Activated B cell treated with CpG ODN at 0.5 μM for 24 hours (primary cell): ENCODE results near the gene NRXN3. TPM values are rescaled to one million over a fixed set of nuclear protein-coding genes. Genes with fewer than 3 reads are reported as not detected.

ENCODE experiments used
- ATAC-seq: fragments of 200-7000 bp; cut with Tn5 transposase; one replicate; pipeline ENCODE4 v1.10.0; 2021; ENCODE audit warnings: low read depth, mild to moderate bottlenecking, moderate library complexity
- CTCF ChIA-PET: fragments of 350-600 bp; sonication (Branson Sonifier 250); formaldehyde crosslinking; loops from one replicate; lab custom pipeline; 2021; ENCODE audit warnings: antibody characterized with exemption; lab: Charles Lee
- POLR2A ChIA-PET: fragments of 350-600 bp; sonication (Branson Sonifier 250); formaldehyde crosslinking; loops from one replicate; lab custom pipeline; 2021; ENCODE audit warnings: antibody characterized with exemption; lab: Charles Lee
- DNase-seq: peaks from one replicate; pipeline ENCODE4 v3.0.0; 2022
- H3K27ac Mint-ChIP-seq: one replicate; pipeline ENCODE4 v1.8.0; 2020; ENCODE audit warnings: mixed read lengths
- H3K27me3 Mint-ChIP-seq: one replicate; pipeline ENCODE4 v1.8.0; 2021; ENCODE audit warnings: mixed read lengths
- H3K36me3 Mint-ChIP-seq: one replicate; pipeline ENCODE4 v1.8.0; 2021; ENCODE audit warnings: low read depth, mixed read lengths
- H3K4me1 Mint-ChIP-seq: one replicate; pipeline ENCODE4 v1.8.0; 2021; ENCODE audit warnings: mixed read lengths
- H3K4me3 Mint-ChIP-seq: one replicate; pipeline ENCODE4 v1.8.0; 2020; ENCODE audit warnings: mild to moderate bottlenecking, mixed read lengths
- H3K9me3 Mint-ChIP-seq: one replicate; pipeline ENCODE4 v1.8.0; 2020; ENCODE audit warnings: mixed read lengths
- CTCF ChIP-seq: fragments of 200-600 bp; IDR thresholded peaks from one replicate; pipeline ENCODE4 v1.8.0; 2022; ENCODE audit warnings: antibody characterized with exemption, mild to moderate bottlenecking
- intact Hi-C: fragments of 100-400 bp; cut with micrococcal nuclease; formaldehyde crosslinking; loops from one replicate; pipeline ENCODE4 v1.15.1; 2024
- total RNA-seq: library from RNA; stranded (reverse); gene quantifications from 2 replicates; pipeline ENCODE4 v1.2.3, GENCODE V29; 2022

The NRXN3 gene
- total RNA-seq, 1 donor from 2014 or later = not detected

DNA sequence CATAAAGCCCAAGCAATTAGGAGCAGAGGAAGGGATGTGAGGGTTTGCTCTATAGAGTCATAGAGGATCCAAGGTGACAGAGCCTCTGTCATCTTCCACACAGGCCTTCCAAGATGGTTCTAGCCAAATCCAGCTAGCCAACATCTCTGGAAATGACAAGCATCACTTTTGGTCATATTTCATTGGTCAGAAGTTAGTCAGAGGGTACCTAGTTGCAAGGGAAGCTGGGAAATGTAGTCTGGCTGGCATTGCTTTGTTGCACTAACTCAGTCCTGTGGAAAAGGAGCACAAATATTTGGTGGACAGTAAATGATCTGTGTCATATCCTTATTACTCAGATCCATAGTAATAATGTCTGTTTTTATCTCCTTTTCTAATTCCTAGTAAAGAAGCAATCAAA lies 715.7 kb downstream of the NRXN3 start:
- Mint-ChIP-seq H3K27me3 (no peaks in the 10 kb centered on the region), H3K36me3 (no peaks in the 10 kb centered on the region), H3K4me3 (no peak overlapping the region), H3K4me1 (no peaks in the 10 kb centered on the region), H3K27ac (no peak overlapping the region), H3K9me3 (peaks cover 7% of the 10 kb centered on the region)
- no peak for DNase-seq
- ChIA-PET CTCF (no interaction called here), POLR2A (no interaction called here)
- TF ChIP-seq CTCF = no peak
- intact Hi-C loops = no loop called here
- ATAC-seq = no peak

- Mint-ChIP-seq H3K27me3 (no peaks in the 10 kb centered on the region), H3K4me3 (no peak overlapping the region), H3K27ac (no peak overlapping the region), H3K9me3 (no peaks in the 10 kb centered on the region), H3K36me3 (no peaks in the 10 kb centered on the region), H3K4me1 (no peaks in the 10 kb centered on the region)
- intact Hi-C loops = no loop called here
- POLR2A ChIA-PET = no interaction called here
- TF ChIP-seq CTCF = no peak
- CTCF ChIA-PET = no interaction called here
- DNase-seq (no peak), ATAC-seq (no peak)
Observed at GRCh38 chr14:78897443-78897842, 727.3 kb downstream of the NRXN3 start.

- DNase-seq = no peak
- no peak for TF ChIP-seq CTCF
- no peaks in the 10 kb centered on the region for H3K36me3 Mint-ChIP-seq
- no peaks in the 10 kb centered on the region for H3K27me3 Mint-ChIP-seq
- H3K4me3 Mint-ChIP-seq = no peak overlapping the region
- intact Hi-C loops = no loop called here
- ATAC-seq = no peak
- ChIA-PET POLR2A (no interaction called here), CTCF (no interaction called here)
- H3K4me1 Mint-ChIP-seq = no peaks in the 10 kb centered on the region
- no peaks in the 10 kb centered on the region for H3K9me3 Mint-ChIP-seq
- H3K27ac Mint-ChIP-seq = no peak overlapping the region
Observed at GRCh38 chr14:78902010-78902623, 731.9 kb downstream of the NRXN3 start.

GRCh38 chr14:78904094-78904493 lies 733.9 kb downstream of the NRXN3 start:
- Mint-ChIP-seq H3K27ac (no peak overlapping the region), H3K27me3 (no peaks in the 10 kb centered on the region), H3K36me3 (no peaks in the 10 kb centered on the region), H3K4me3 (no peak overlapping the region), H3K9me3 (no peaks in the 10 kb centered on the region), H3K4me1 (no peaks in the 10 kb centered on the region)
- POLR2A ChIA-PET = no interaction called here
- intact Hi-C loops = no loop called here
- DNase-seq (no peak), ATAC-seq (no peak)
- no peak for TF ChIP-seq CTCF
- CTCF ChIA-PET = no interaction called here

DNA sequence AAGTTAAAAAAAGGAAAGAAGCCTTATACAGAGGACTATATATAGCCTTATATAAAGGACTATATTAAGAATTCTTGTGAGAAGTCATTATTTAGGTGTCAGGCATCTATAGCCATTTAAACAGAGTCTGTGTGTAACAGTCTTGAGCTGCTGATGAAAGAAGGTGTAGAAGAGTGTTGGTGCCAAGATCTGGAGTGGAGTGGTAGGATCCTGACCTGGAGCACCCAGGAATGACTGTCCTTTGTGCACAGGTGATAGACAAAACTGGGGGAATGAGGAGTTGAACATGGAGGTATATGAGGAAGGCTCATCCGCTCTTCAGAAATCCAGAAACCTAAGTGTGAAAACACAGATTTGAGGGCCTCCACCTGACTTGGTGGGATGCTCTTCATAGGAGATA lies 747.3 kb downstream of the NRXN3 start:
- TF ChIP-seq CTCF = no peak

More for the DNA sequence above, 747.3 kb downstream of the NRXN3 start:
- Mint-ChIP-seq H3K9me3 (no peaks in the 10 kb centered on the region), H3K4me1 (no peaks in the 10 kb centered on the region), H3K36me3 (no peaks in the 10 kb centered on the region), H3K27me3 (no peaks in the 10 kb centered on the region), H3K4me3 (no peak overlapping the region), H3K27ac (no peak overlapping the region)
- intact Hi-C loops = no loop called here
- DNase-seq = no peak
- ChIA-PET POLR2A (no interaction called here), CTCF (no interaction called here)
- ATAC-seq = no peak
